Stimulated activated CD4-positive, alpha-beta T cell treated with anti-CD3 and anti-CD28 coated beads, Interleukin-1b, Interleukin-23, amount 100 ng/mL, for 48 hours (primary cell): ENCODE data around the gene NPB.
"Not testable (repeated sequence)": the region's sequence is repeated elsewhere in the genome, so short reads cannot be mapped to it uniquely, and the experiment has no call there.

Experiments
- DNase-seq: peaks from one replicate; pipeline ENCODE4 v3.0.0-alpha.2; 2020

Gene NPB

GRCh38 chr17:81912441-81913309, 10.6 kb downstream of the NPB start:
- no peak for DNase-seq

GRCh38 chr17:81913394-81914102, 11.5 kb downstream of the NPB start:
- DNase-seq = no peak

- no peak for DNase-seq
These were observed 12.2 kb downstream of the NPB start for GRCh38 chr17:81914103-81914850.

- DNase-seq = no peak
These were observed 13.3 kb downstream of the NPB start for GRCh38 chr17:81915331-81915730.

- no peak for DNase-seq
These were observed 14.4 kb downstream of the NPB start for GRCh38 chr17:81916234-81917001.

- DNase-seq = peak; percentile 81
These were observed 15.7 kb downstream of the NPB start, which contains the start of gene SIRT7 for GRCh38 chr17:81917565-81918332. Gene SIRT7 (minus strand): TSS chr17:81918176. CDS start chr17:81918131, 45 bp downstream.

- DNase-seq = not testable (repeated sequence)
These were observed 16.3 kb downstream of the NPB start for GRCh38 chr17:81918333-81918669.

- DNase-seq = no peak
These were observed 17.0 kb downstream of the NPB start for GRCh38 chr17:81918832-81919545.

GRCh38 chr17:81920612-81921536, 18.8 kb downstream of the NPB start:
- DNase-seq = no peak

- no peak for DNase-seq
These were observed 19.5 kb downstream of the NPB start for GRCh38 chr17:81921537-81921862.

- no peak for DNase-seq
These were observed 20.0 kb downstream of the NPB start for GRCh38 chr17:81921996-81922565.

GRCh38 chr17:81922566-81923301, 20.7 kb downstream of the NPB start:
- no peak for DNase-seq

GRCh38 chr17:81923302-81924260, 21.5 kb downstream of the NPB start:
- DNase-seq = no peak

- DNase-seq = no peak
These were observed 22.8 kb downstream of the NPB start for GRCh38 chr17:81924557-81925532.

- no peak for DNase-seq
These were observed 23.9 kb downstream of the NPB start for GRCh38 chr17:81925860-81926450.
